ENCODE measurements around the gene NEDD4. TPM values are rescaled to one million over a fixed set of nuclear protein-coding genes. Genes with fewer than 3 reads are reported as not detected.
"Not testable (repeated sequence)": the region's sequence is repeated elsewhere in the genome, so short reads cannot be mapped to it uniquely, and the experiment has no call there.

The NEDD4 gene
- polyA plus RNA-seq, 1 donor (not counting 4 experiments of a cell fraction or from before 2014, with no cell fraction given) = 24.3 TPM

DNA sequence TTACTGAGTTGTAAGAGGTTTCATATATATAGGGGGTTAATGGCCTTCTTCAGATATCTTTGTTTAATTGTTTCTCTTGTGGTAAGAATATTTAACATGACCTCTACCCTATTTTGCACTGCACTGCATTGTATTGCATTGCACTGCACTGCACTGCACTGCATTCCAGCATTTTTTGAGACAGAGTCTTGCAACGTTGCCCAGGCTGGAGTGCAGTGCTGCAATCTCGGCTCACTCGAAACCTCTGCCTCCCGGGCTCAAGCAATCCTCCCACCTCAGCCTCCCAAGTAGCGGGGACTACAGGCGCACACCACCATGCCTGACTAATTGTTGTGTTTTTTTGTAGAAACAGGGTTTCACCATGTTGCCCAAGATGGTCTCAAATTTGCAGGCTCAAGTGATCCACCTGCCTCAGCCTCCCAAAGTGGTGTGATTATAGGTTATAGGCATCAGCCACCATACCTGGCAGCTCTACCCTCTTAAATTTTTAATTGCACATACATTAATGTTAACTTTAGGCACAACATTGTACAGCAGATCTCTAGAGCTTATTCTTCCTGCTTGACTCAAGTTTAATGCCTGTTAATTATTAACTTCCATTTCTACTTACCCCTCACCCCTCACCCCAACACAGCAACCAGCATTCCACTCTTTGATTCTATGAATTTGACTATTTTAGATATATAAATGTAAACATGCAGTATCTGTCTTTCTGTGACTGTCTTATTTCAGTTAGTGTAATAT lies 38.4 kb downstream of the NEDD4 start:
- Histone ChIP-seq H3K4me1 (ENCODE audit: control insufficient read depth, extremely low read depth, insufficient read depth, low read length) (no peaks in the 10 kb centered on the region), H3K9me3 (ENCODE audit: control insufficient read depth, low read depth, low read length) (no peaks in the 10 kb centered on the region), H3K36me3 (ENCODE audit: control insufficient read depth in 2 of 2, extremely low read depth in 1 of 2, insufficient read depth in 2 of 2, low read length in 2 of 2) (peaks cover 2 to 5% of the 10 kb centered on the region in 2 experiments), H3K9ac (ENCODE audit: control insufficient read depth, extremely low read depth, insufficient read depth, low read length) (no peak overlapping the region), H3K27ac (ENCODE audit: control insufficient read depth, insufficient read depth, low read length) (no peak overlapping the region), H3K4me2 (ENCODE audit: control insufficient read depth, extremely low read depth, insufficient read depth, low read depth, low read length) (no peak overlapping the region), H3K27me3 (ENCODE audit: control insufficient read depth, extremely low read depth, insufficient read depth, low read length) (no peaks in the 10 kb centered on the region), H4K20me1 (ENCODE audit: control insufficient read depth, extremely low read depth, insufficient read depth, low read length) (no peaks in the 10 kb centered on the region), H3K9me1 (ENCODE audit: control insufficient read depth, extremely low read depth, insufficient read depth, low read length) (no peaks in the 10 kb centered on the region), H3K4me3 (ENCODE audit: control insufficient read depth in 2 of 3, extremely low read depth in 1 of 3, insufficient read depth in 2 of 3, low read depth in 1 of 3, low read length in 3 of 3) (no peak overlapping the region), H3K79me2 (ENCODE audit: control insufficient read depth, insufficient read depth, low read length) (peaks cover 4% of the 10 kb centered on the region), H2AFZ (ENCODE audit: control insufficient read depth, low read length) (no peak overlapping the region)
- TF ChIP-seq, protein P1, sequence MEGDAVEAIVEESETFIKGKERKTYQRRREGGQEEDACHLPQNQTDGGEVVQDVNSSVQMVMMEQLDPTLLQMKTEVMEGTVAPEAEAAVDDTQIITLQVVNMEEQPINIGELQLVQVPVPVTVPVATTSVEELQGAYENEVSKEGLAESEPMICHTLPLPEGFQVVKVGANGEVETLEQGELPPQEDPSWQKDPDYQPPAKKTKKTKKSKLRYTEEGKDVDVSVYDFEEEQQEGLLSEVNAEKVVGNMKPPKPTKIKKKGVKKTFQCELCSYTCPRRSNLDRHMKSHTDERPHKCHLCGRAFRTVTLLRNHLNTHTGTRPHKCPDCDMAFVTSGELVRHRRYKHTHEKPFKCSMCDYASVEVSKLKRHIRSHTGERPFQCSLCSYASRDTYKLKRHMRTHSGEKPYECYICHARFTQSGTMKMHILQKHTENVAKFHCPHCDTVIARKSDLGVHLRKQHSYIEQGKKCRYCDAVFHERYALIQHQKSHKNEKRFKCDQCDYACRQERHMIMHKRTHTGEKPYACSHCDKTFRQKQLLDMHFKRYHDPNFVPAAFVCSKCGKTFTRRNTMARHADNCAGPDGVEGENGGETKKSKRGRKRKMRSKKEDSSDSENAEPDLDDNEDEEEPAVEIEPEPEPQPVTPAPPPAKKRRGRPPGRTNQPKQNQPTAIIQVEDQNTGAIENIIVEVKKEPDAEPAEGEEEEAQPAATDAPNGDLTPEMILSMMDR (optimal IDR thresholded peaks at IDR 0.05 in 1 of 3, IDR thresholded peaks at IDR 0.05 in 1 of 3, conservative IDR thresholded peaks at IDR 0.05 in 1 of 3; ENCODE audit: extremely low read depth in 1 of 3, insufficient read depth in 2 of 3, low read length in 3 of 3) = no peak
- no peak for TF ChIP-seq EZH2 (IDR thresholded peaks at IDR 0.05; ENCODE audit: low read length)
- dilution Hi-C loops (cut with MboI; ENCODE audit: extremely low pct_ligation_motif_present, low sequenced_read_pairs) = no loop called here
- DNase-seq (ENCODE audit: low read depth, low spot score) = no peak
- no peak for FAIRE-seq

DNA sequence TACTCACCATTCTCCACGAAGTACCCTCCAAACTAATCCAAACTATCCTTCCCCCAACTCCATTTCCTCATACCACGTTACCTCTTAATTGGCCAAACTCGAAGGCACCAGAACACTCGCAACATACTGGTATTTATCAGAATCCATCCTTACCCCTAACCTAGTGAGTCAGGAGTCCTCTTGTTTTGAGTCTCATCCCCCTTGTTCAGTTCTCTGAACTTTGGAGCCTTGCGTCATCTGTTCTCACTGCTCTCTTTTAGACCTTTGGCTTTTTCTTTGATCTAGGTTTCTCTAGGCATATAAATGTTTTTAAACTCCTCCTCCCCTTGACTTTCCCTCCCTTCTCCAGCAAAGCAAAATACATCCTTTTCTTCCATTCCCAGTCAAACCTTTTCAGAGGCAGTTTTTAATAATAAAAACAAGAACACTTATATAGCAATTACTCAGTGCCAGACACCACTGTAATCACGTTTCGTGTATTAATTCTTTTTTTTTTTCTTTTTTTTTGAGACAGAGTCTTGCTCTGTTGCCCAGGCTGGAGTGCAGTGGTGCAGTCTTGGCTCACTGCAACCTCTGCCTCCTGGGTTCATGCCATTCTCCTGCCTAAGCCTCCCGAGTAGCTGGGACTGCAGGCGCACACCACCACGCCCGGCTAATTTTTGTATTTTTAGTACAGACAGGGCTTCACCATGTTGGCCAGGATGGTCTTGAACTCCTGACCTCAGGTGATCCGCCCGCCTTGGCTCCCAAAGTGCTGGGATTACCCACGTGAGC lies 40.7 kb downstream of the NEDD4 start:
- H3K9me3 ChIP-seq (ENCODE audit: control insufficient read depth, low read depth, low read length); H3K4me2 ChIP-seq (ENCODE audit: control insufficient read depth, extremely low read depth, insufficient read depth, low read depth, low read length); dilution Hi-C loops (cut with MboI; ENCODE audit: extremely low pct_ligation_motif_present, low sequenced_read_pairs); H3K9me1 ChIP-seq (ENCODE audit: control insufficient read depth, extremely low read depth, insufficient read depth, low read length); H3K79me2 ChIP-seq (ENCODE audit: control insufficient read depth, insufficient read depth, low read length); H3K27me3 ChIP-seq (ENCODE audit: control insufficient read depth, extremely low read depth, insufficient read depth, low read length); H4K20me1 ChIP-seq (ENCODE audit: control insufficient read depth, extremely low read depth, insufficient read depth, low read length); H2AFZ ChIP-seq (ENCODE audit: control insufficient read depth, low read length); FAIRE-seq; H3K36me3 ChIP-seq (ENCODE audit: control insufficient read depth in 2 of 2, extremely low read depth in 1 of 2, insufficient read depth in 2 of 2, low read length in 2 of 2); H3K4me1 ChIP-seq (ENCODE audit: control insufficient read depth, extremely low read depth, insufficient read depth, low read length); H3K27ac ChIP-seq (ENCODE audit: control insufficient read depth, insufficient read depth, low read length); H3K4me3 ChIP-seq (ENCODE audit: control insufficient read depth in 2 of 3, extremely low read depth in 1 of 3, insufficient read depth in 2 of 3, low read depth in 1 of 3, low read length in 3 of 3); DNase-seq (ENCODE audit: low read depth, low spot score); H3K9ac ChIP-seq (ENCODE audit: control insufficient read depth, extremely low read depth, insufficient read depth, low read length): not testable (repeated sequence)

DNA sequence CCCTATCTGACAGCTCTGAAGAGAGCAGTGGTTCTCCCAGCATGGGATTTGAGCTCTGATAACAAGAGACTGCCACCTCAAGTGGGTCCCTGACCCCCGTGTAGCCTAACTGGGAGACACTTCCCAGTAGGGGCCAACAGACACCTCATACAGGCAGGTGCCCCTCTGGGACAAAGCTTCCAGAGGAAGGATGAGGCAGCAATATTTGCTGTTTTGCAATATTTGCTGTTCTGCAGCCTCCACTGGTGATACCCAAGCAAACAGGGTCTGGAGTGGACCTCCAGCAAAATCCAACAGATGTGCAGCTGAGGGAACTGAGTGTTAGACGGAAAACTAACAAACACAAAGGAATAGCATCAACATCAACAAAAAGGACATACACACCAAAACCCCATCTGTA lies 48.8 kb downstream of the NEDD4 start:
- H3K79me2 ChIP-seq (ENCODE audit: control insufficient read depth, insufficient read depth, low read length); H3K36me3 ChIP-seq (ENCODE audit: control insufficient read depth in 2 of 2, extremely low read depth in 1 of 2, insufficient read depth in 2 of 2, low read length in 2 of 2); FAIRE-seq; H3K9me1 ChIP-seq (ENCODE audit: control insufficient read depth, extremely low read depth, insufficient read depth, low read length); dilution Hi-C loops (cut with MboI; ENCODE audit: extremely low pct_ligation_motif_present, low sequenced_read_pairs); H3K27ac ChIP-seq (ENCODE audit: control insufficient read depth, insufficient read depth, low read length); H3K27me3 ChIP-seq (ENCODE audit: control insufficient read depth, extremely low read depth, insufficient read depth, low read length); H3K4me1 ChIP-seq (ENCODE audit: control insufficient read depth, extremely low read depth, insufficient read depth, low read length); H3K4me3 ChIP-seq (ENCODE audit: control insufficient read depth in 2 of 3, extremely low read depth in 1 of 3, insufficient read depth in 2 of 3, low read depth in 1 of 3, low read length in 3 of 3); H2AFZ ChIP-seq (ENCODE audit: control insufficient read depth, low read length); H4K20me1 ChIP-seq (ENCODE audit: control insufficient read depth, extremely low read depth, insufficient read depth, low read length); H3K4me2 ChIP-seq (ENCODE audit: control insufficient read depth, extremely low read depth, insufficient read depth, low read depth, low read length); H3K9ac ChIP-seq (ENCODE audit: control insufficient read depth, extremely low read depth, insufficient read depth, low read length); DNase-seq (ENCODE audit: low read depth, low spot score); H3K9me3 ChIP-seq (ENCODE audit: control insufficient read depth, low read depth, low read length): not testable (repeated sequence)

Measured in keratinocyte (primary cell).